Neural crest cell (in vitro differentiated cells): ENCODE measurements around the gene VANGL2. TPM values are rescaled to one million over a fixed set of nuclear protein-coding genes. Genes with fewer than 3 reads are reported as not detected.

ENCODE experiments used
- DNase-seq: peaks from one replicate; pipeline ENCODE4 v3.0.0; 2021; ENCODE audit warnings: low read depth, mixed read lengths, low spot score
- H3K27ac Mint-ChIP-seq: one replicate; pipeline ENCODE4 v1.8.0; 2021; ENCODE audit warnings: mild to moderate bottlenecking, mixed read lengths; ENCODE audit not compliant: unreplicated experiment
- H3K27me3 Mint-ChIP-seq: 2 replicates; pipeline ENCODE4 v1.8.0; 2021; ENCODE audit warnings: low read depth, mild to moderate bottlenecking, mixed read lengths
- H3K36me3 Mint-ChIP-seq: 2 replicates; pipeline ENCODE4 v1.8.0; 2021; ENCODE audit warnings: low read depth, mild to moderate bottlenecking, mixed read lengths
- H3K4me1 Mint-ChIP-seq: 2 replicates; pipeline ENCODE4 v1.8.0; 2021; ENCODE audit warnings: mixed read lengths
- H3K4me3 Mint-ChIP-seq: one replicate; pipeline ENCODE4 v1.8.0; 2021; ENCODE audit warnings: mild to moderate bottlenecking, mixed read lengths
- H3K9me3 Mint-ChIP-seq: 2 replicates; pipeline ENCODE4 v1.8.0; 2021; ENCODE audit warnings: mixed read lengths
- CTCF ChIP-seq: fragments of 200-600 bp; sonication (generic); conservative IDR thresholded peaks from 2 replicates; pipeline ENCODE4 v1.5.0; 2021; ENCODE audit warnings: antibody characterized with exemption, mild to moderate bottlenecking
- total RNA-seq: library from RNA; stranded (reverse); gene quantifications from 2 replicates; pipeline ENCODE4 v1.2.1, GENCODE V29; 2021

VANGL2 gene
- total RNA-seq, 1 donor from 2014 or later: 109 TPM

- DNase-seq: no peak
- Mint-ChIP-seq H3K36me3 (no peaks in the 10 kb centered on the region), H3K27ac (no peak overlapping the region), H3K27me3 (peaks cover 9% of the 10 kb centered on the region), H3K4me1 (peaks cover 5% of the 10 kb centered on the region), H3K9me3 (no peaks in the 10 kb centered on the region), H3K4me3 (no peak overlapping the region)
- no peak for TF ChIP-seq CTCF
Observed at GRCh38 chr1:160465123-160465522, 64.8 kb downstream of the VANGL2 start.

GRCh38 chr1:160466961-160467360, 66.6 kb downstream of the VANGL2 start:
- H3K27ac Mint-ChIP-seq: no peak overlapping the region
- no peaks in the 10 kb centered on the region for H3K4me1 Mint-ChIP-seq
- no peaks in the 10 kb centered on the region for H3K36me3 Mint-ChIP-seq

GRCh38 chr1:160467576-160467975, 67.2 kb downstream of the VANGL2 start:
- Mint-ChIP-seq H3K9me3 (no peaks in the 10 kb centered on the region), H3K27me3 (peaks cover 9% of the 10 kb centered on the region), H3K27ac (no peak overlapping the region), H3K4me3 (no peak overlapping the region), H3K4me1 (no peaks in the 10 kb centered on the region), H3K36me3 (no peaks in the 10 kb centered on the region)
- TF ChIP-seq CTCF: no peak
- no peak for DNase-seq

More at GRCh38 chr1:160466961-160467360, 66.6 kb downstream of the VANGL2 start:
- Mint-ChIP-seq H3K4me3 (no peak overlapping the region), H3K9me3 (no peaks in the 10 kb centered on the region), H3K27me3 (peaks cover 9% of the 10 kb centered on the region)
- DNase-seq: no peak
- no peak for TF ChIP-seq CTCF

GRCh38 chr1:160471253-160471652, 70.9 kb downstream of the VANGL2 start:
- TF ChIP-seq CTCF: no peak
- Mint-ChIP-seq H3K4me3 (no peak overlapping the region), H3K9me3 (no peaks in the 10 kb centered on the region), H3K27me3 (no peaks in the 10 kb centered on the region), H3K36me3 (no peaks in the 10 kb centered on the region), H3K4me1 (no peaks in the 10 kb centered on the region), H3K27ac (no peak overlapping the region)
- no peak for DNase-seq

GRCh38 chr1:160472112-160472511, 71.7 kb downstream of the VANGL2 start:
- Mint-ChIP-seq H3K27me3 (no peaks in the 10 kb centered on the region), H3K4me1 (no peaks in the 10 kb centered on the region), H3K36me3 (no peaks in the 10 kb centered on the region), H3K9me3 (no peaks in the 10 kb centered on the region), H3K4me3 (no peak overlapping the region), H3K27ac (no peak overlapping the region)
- TF ChIP-seq CTCF: no peak
- DNase-seq: no peak
